HepG2 (cell line): ENCODE results near the gene NGB. TPM values are rescaled to one million over a fixed set of nuclear protein-coding genes. Genes with fewer than 3 reads are reported as not detected.
A peak's percentile ranks its signal among the peaks of the same experiment; 100 is the strongest.

Experiments used
- ARID3A ChIP-seq: IDR thresholded peaks from 2 replicates; pipeline ENCODE4 v1.6.1; 2012; ENCODE audit warnings: low read depth, low read length, improper control_type of control experiment
- CEBPB ChIP-seq: IDR thresholded peaks from 2 replicates; pipeline ENCODE4 v1.6.1; 2011; ENCODE audit warnings: low read depth, low read length, improper control_type of control experiment, borderline replicate concordance
- E2F1 ChIP-seq: sonication (generic); formaldehyde crosslinking; IDR thresholded peaks from 2 replicates; pipeline ENCODE4 v1.5.0; 2020; ENCODE audit warnings: missing genetic modification reagents
- E2F5 ChIP-seq: sonication (generic); formaldehyde crosslinking; conservative IDR thresholded peaks from 2 replicates; pipeline ENCODE4 v1.4.0; 2020; ENCODE audit warnings: missing genetic modification reagents
- GATAD2A ChIP-seq: IDR thresholded peaks from 2 replicates; pipeline ENCODE4 v1.6.1; 2016
- GFI1 ChIP-seq: sonication (generic); formaldehyde crosslinking; IDR thresholded peaks from 2 replicates; pipeline ENCODE4 v1.5.0; 2020; ENCODE audit warnings: missing genetic modification reagents, mild to moderate bottlenecking, borderline replicate concordance
- KDM6A ChIP-seq: IDR thresholded peaks from 2 replicates; pipeline ENCODE4 v1.6.1; 2016; ENCODE audit warnings: low read depth
- KMT2B ChIP-seq: IDR thresholded peaks from 2 replicates; pipeline ENCODE4 v1.6.1; 2016; ENCODE audit warnings: missing genetic modification reagents, missing compliant biosample characterization
- MAFF ChIP-seq: IDR thresholded peaks from 2 replicates; pipeline ENCODE4 v1.6.1; 2011; ENCODE audit warnings: low read depth, low read length, improper control_type of control experiment
- RAD21 ChIP-seq: fragments of 450-650 bp; formaldehyde crosslinking; IDR thresholded peaks from 2 replicates; pipeline ENCODE4 v1.5.0; 2020; ENCODE audit warnings: mild to moderate bottlenecking
- SOX5 ChIP-seq: IDR thresholded peaks from 2 replicates; pipeline ENCODE4 v1.6.1; 2016; ENCODE audit warnings: borderline replicate concordance
- ZBTB25 ChIP-seq: IDR thresholded peaks from 2 replicates; pipeline ENCODE4 v1.6.1; 2018; ENCODE audit warnings: missing genetic modification reagents
- ZNF101 ChIP-seq: sonication (generic); formaldehyde crosslinking; IDR thresholded peaks from 2 replicates; pipeline ENCODE4 v1.4.0; 2020; ENCODE audit warnings: mild to moderate bottlenecking, low read depth, missing genetic modification reagents, borderline replicate concordance
- ZNF326 ChIP-seq: sonication (generic); formaldehyde crosslinking; IDR thresholded peaks from 2 replicates; pipeline ENCODE4 v1.4.0; 2020; ENCODE audit warnings: missing genetic modification reagents, borderline replicate concordance
- ZNF329 ChIP-seq: sonication (generic); formaldehyde crosslinking; IDR thresholded peaks from 2 replicates; pipeline ENCODE4 v1.9.0; 2021; ENCODE audit warnings: low read depth, mild to moderate bottlenecking, missing genetic modification reagents
- ZNF496 ChIP-seq: sonication (generic); formaldehyde crosslinking; IDR thresholded peaks from 2 replicates; pipeline ENCODE4 v1.8.1; 2023; ENCODE audit warnings: mild to moderate bottlenecking, moderate library complexity, missing genetic modification reagents; ENCODE audit not compliant: insufficient replicate concordance
- ZNF552 ChIP-seq: sonication (generic); formaldehyde crosslinking; IDR thresholded peaks from 2 replicates; pipeline ENCODE4 v1.9.0; 2022; ENCODE audit warnings: missing genetic modification reagents, mild to moderate bottlenecking, borderline replicate concordance
- ZNF720 ChIP-seq: sonication (generic); formaldehyde crosslinking; IDR thresholded peaks from 2 replicates; pipeline ENCODE4 v1.4.0; 2020; ENCODE audit warnings: missing genetic modification reagents
- ZNF839 ChIP-seq: sonication (generic); formaldehyde crosslinking; IDR thresholded peaks from 2 replicates; pipeline ENCODE4 v1.4.0; 2020; ENCODE audit warnings: missing genetic modification reagents, mild to moderate bottlenecking, borderline replicate concordance
- polyA plus RNA-seq, 8 experiments: library from polyadenylated mRNA; depleted of rRNA in 3 of 8; stranded (reverse) in 7 of 8; unstranded in 1 of 8; fragments of >200 nt; fragmentation: Illumina TruSeq in 4 of 8; extraction: Trizol in 4 of 8; gene quantifications; 2 replicates each; pipeline versions ENCODE4 v1.2.1 to v1.2.3, GENCODE V29; 2011 to 2016; ENCODE audit warnings: low read depth in 4 of 8, missing spikeins in 1 of 8, mixed read lengths in 1 of 8; ENCODE audit not compliant: insufficient read depth in 1 of 8
- total RNA-seq, 5 experiments: library from RNA; depleted of rRNA; stranded (reverse); fragments of >200 nt; fragmentation: Illumina TruSeq; extraction: Trizol; gene quantifications; 2 replicates each; pipeline ENCODE4 v1.2.3, GENCODE V29; 2016; ENCODE audit warnings: low read depth in 1 of 5
- TF ChIP-seq, protein P1 (sequence below): sonication (generic); formaldehyde crosslinking; conservative IDR thresholded peaks from 2 replicates; pipeline ENCODE4 v1.8.0; 2022; ENCODE audit warnings: low read depth, missing genetic modification reagents
- TF ChIP-seq, protein P2 (sequence below): sonication (generic); formaldehyde crosslinking; IDR thresholded peaks from 2 replicates; pipeline ENCODE4 v1.8.0; 2022; ENCODE audit warnings: missing genetic modification reagents, mild to moderate bottlenecking, moderate library complexity, borderline replicate concordance

The NGB gene
- total and polyA plus RNA-seq, 2 of the 13 experiments (the other 11 are each of a cell fraction or from before 2014, with no cell fraction given) = 0.04 TPM; not detected in 1

- TF ChIP-seq, protein P1, sequence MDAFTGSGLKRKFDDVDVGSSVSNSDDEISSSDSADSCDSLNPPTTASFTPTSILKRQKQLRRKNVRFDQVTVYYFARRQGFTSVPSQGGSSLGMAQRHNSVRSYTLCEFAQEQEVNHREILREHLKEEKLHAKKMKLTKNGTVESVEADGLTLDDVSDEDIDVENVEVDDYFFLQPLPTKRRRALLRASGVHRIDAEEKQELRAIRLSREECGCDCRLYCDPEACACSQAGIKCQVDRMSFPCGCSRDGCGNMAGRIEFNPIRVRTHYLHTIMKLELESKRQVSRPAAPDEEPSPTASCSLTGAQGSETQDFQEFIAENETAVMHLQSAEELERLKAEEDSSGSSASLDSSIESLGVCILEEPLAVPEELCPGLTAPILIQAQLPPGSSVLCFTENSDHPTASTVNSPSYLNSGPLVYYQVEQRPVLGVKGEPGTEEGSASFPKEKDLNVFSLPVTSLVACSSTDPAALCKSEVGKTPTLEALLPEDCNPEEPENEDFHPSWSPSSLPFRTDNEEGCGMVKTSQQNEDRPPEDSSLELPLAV = no peak
- TF ChIP-seq GATAD2A (CRISPR knock-in tag) = peak; percentile 70
- 0 out of 2 replicates have a peak, but pooled peaks have one; percentile 11 for TF ChIP-seq MAFF
- peak; percentile 45; the same call in 1 of the 2 replicates for TF ChIP-seq SOX5
- no peak for TF ChIP-seq RAD21
- no peak for TF ChIP-seq KDM6A
- no peak for TF ChIP-seq ZNF552
- TF ChIP-seq ZBTB25 (CRISPR knock-in tag) = no peak
- no peak for TF ChIP-seq ZNF329 (CRISPR knock-in tag)
- TF ChIP-seq, protein P2, sequence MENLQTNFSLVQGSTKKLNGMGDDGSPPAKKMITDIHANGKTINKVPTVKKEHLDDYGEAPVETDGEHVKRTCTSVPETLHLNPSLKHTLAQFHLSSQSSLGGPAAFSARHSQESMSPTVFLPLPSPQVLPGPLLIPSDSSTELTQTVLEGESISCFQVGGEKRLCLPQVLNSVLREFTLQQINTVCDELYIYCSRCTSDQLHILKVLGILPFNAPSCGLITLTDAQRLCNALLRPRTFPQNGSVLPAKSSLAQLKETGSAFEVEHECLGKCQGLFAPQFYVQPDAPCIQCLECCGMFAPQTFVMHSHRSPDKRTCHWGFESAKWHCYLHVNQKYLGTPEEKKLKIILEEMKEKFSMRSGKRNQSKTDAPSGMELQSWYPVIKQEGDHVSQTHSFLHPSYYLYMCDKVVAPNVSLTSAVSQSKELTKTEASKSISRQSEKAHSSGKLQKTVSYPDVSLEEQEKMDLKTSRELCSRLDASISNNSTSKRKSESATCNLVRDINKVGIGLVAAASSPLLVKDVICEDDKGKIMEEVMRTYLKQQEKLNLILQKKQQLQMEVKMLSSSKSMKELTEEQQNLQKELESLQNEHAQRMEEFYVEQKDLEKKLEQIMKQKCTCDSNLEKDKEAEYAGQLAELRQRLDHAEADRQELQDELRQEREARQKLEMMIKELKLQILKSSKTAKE = 0 out of 2 replicates have a peak, but pooled peaks have one; percentile 49
- TF ChIP-seq ZNF839 (CRISPR knock-in tag) = no peak
- no peak for TF ChIP-seq ZNF720 (CRISPR knock-in tag)
- no peak for TF ChIP-seq ZNF496 (CRISPR knock-in tag)
- no peak for TF ChIP-seq ZNF326
- no peak for TF ChIP-seq ZNF101 (CRISPR knock-in tag)
- no peak for TF ChIP-seq GFI1 (CRISPR knock-in tag)
- no peak for TF ChIP-seq E2F5 (CRISPR knock-in tag)
- peak; percentile 11; the same call in 1 of the 2 replicates for TF ChIP-seq ARID3A
- TF ChIP-seq E2F1 = no peak
- TF ChIP-seq KMT2B (CRISPR knock-in tag) = no peak
- peak; percentile 50; the same call in 1 of the 2 replicates for TF ChIP-seq CEBPB
These were observed 32.6 kb upstream of the NGB start (continued) for GRCh38 chr14:77303417-77304156.
